ENCODE results near the gene KCND3.
"Not testable (repeated sequence)": the region's sequence is repeated elsewhere in the genome, so short reads cannot be mapped to it uniquely, and the experiment has no call there.

KCND3 gene

GRCh38 chr1:111802110-111802509 is 187.4 kb downstream of the KCND3 start:
- no peak overlapping the region for H3K27ac ChIP-seq (ENCODE audit: insufficient read depth in 1 of 2, low read depth in 1 of 2, low read length in 2 of 2, poor library complexity in 1 of 2, severe bottlenecking in 2 of 2)
- ChIA-PET POLR2A (interaction anchor here (0.6 kb wide), 1 partner anchor 1228 kb away, joined by 3 read pairs; no protein-coding TSS in a partner anchor), CTCF (interaction anchor here (1.4 kb wide), 1 partner anchor 33 kb away, joined by 3 read pairs; no protein-coding TSS in a partner anchor)
- DNase-seq: no peak
- H3K4me3 ChIP-seq (ENCODE audit: control insufficient read depth in 1 of 7, extremely low read depth in 1 of 7, insufficient read depth in 4 of 7, low read depth in 2 of 7, low read length in 6 of 7): no peak overlapping the region
- WGBS (ENCODE audit: insufficient coverage): 90% methylated on average over 5 of the region's 6 CpGs
- peaks cover 0 to 3% (median 0%) of the 10 kb centered on the region in 5 experiments for H3K9me3 ChIP-seq (ENCODE audit: control extremely low read depth in 1 of 5, control insufficient read depth in 4 of 5, insufficient read depth in 2 of 5, low read depth in 1 of 5, low read length in 4 of 5)
- H3K27me3 ChIP-seq (replicated peaks in 2 of 5; ENCODE audit: control insufficient read depth in 4 of 5, insufficient read depth in 5 of 5, low read length in 4 of 5): peaks cover 0 to 3% (median 0%) of the 10 kb centered on the region in 5 experiments
- H3K36me3 ChIP-seq (ENCODE audit: control insufficient read depth in 4 of 4, insufficient read depth in 4 of 4, low read length in 3 of 4): no peaks in the 10 kb centered on the region
- no peaks in the 10 kb centered on the region for H3K4me1 ChIP-seq (ENCODE audit: control extremely low read depth in 1 of 4, control insufficient read depth in 4 of 4, insufficient read depth in 4 of 4, low read length in 3 of 4)

- WGBS (ENCODE audit: insufficient coverage): 86% methylated on average over 11 of the region's 13 CpGs
- peaks cover 0 to 3% (median 0%) of the 10 kb centered on the region in 5 experiments for H3K27me3 ChIP-seq (replicated peaks in 2 of 5; ENCODE audit: control insufficient read depth in 4 of 5, insufficient read depth in 5 of 5, low read length in 4 of 5)
- no peak for DNase-seq
- POLR2A ChIA-PET: no interaction called here
- CTCF ChIA-PET: no interaction called here
- no peak overlapping the region for H3K27ac ChIP-seq (ENCODE audit: insufficient read depth in 1 of 2, low read depth in 1 of 2, low read length in 2 of 2, poor library complexity in 1 of 2, severe bottlenecking in 2 of 2)
- no peak overlapping the region for H3K4me3 ChIP-seq (ENCODE audit: control insufficient read depth in 1 of 7, extremely low read depth in 1 of 7, insufficient read depth in 4 of 7, low read depth in 2 of 7, low read length in 6 of 7)
- peaks cover 0 to 3% (median 0%) of the 10 kb centered on the region in 5 experiments for H3K9me3 ChIP-seq (ENCODE audit: control extremely low read depth in 1 of 5, control insufficient read depth in 4 of 5, insufficient read depth in 2 of 5, low read depth in 1 of 5, low read length in 4 of 5)
- H3K36me3 ChIP-seq (ENCODE audit: control insufficient read depth in 4 of 4, insufficient read depth in 4 of 4, low read length in 3 of 4): no peaks in the 10 kb centered on the region
- no peaks in the 10 kb centered on the region for H3K4me1 ChIP-seq (ENCODE audit: control extremely low read depth in 1 of 4, control insufficient read depth in 4 of 4, insufficient read depth in 4 of 4, low read length in 3 of 4)
Measured at GRCh38 chr1:111801071-111801850, 188.2 kb downstream of the KCND3 start.

GRCh38 chr1:111799722-111800121 is 189.7 kb downstream of the KCND3 start:
- DNase-seq; H3K27ac ChIP-seq (ENCODE audit: insufficient read depth in 1 of 2, low read depth in 1 of 2, low read length in 2 of 2, poor library complexity in 1 of 2, severe bottlenecking in 2 of 2); H3K36me3 ChIP-seq (ENCODE audit: control insufficient read depth in 4 of 4, insufficient read depth in 4 of 4, low read length in 3 of 4); POLR2A ChIA-PET; H3K4me1 ChIP-seq (ENCODE audit: control extremely low read depth in 1 of 4, control insufficient read depth in 4 of 4, insufficient read depth in 4 of 4, low read length in 3 of 4); H3K9me3 ChIP-seq (ENCODE audit: control extremely low read depth in 1 of 5, control insufficient read depth in 4 of 5, insufficient read depth in 2 of 5, low read depth in 1 of 5, low read length in 4 of 5); H3K27me3 ChIP-seq (replicated peaks in 2 of 5; ENCODE audit: control insufficient read depth in 4 of 5, insufficient read depth in 5 of 5, low read length in 4 of 5); H3K4me3 ChIP-seq (ENCODE audit: control insufficient read depth in 1 of 7, extremely low read depth in 1 of 7, insufficient read depth in 4 of 7, low read depth in 2 of 7, low read length in 6 of 7); CTCF ChIA-PET: not testable (repeated sequence)
- WGBS (ENCODE audit: insufficient coverage): 100% methylated on average over 2 of the region's 14 CpGs

GRCh38 chr1:111798580-111798979 is 190.9 kb downstream of the KCND3 start:
- H3K4me3 ChIP-seq (ENCODE audit: control insufficient read depth in 1 of 7, extremely low read depth in 1 of 7, insufficient read depth in 4 of 7, low read depth in 2 of 7, low read length in 6 of 7): no peak overlapping the region
- DNase-seq: no peak
- H3K27me3 ChIP-seq (replicated peaks in 2 of 5; ENCODE audit: control insufficient read depth in 4 of 5, insufficient read depth in 5 of 5, low read length in 4 of 5): peaks cover 0 to 4% (median under 1%) of the 10 kb centered on the region in 5 experiments
- no peaks in the 10 kb centered on the region for H3K4me1 ChIP-seq (ENCODE audit: control extremely low read depth in 1 of 4, control insufficient read depth in 4 of 4, insufficient read depth in 4 of 4, low read length in 3 of 4)
- H3K9me3 ChIP-seq (ENCODE audit: control extremely low read depth in 1 of 5, control insufficient read depth in 4 of 5, insufficient read depth in 2 of 5, low read depth in 1 of 5, low read length in 4 of 5): peaks cover 0 to 3% (median 0%) of the 10 kb centered on the region in 5 experiments
- CTCF ChIA-PET: no interaction called here
- no peak overlapping the region for H3K27ac ChIP-seq (ENCODE audit: insufficient read depth in 1 of 2, low read depth in 1 of 2, low read length in 2 of 2, poor library complexity in 1 of 2, severe bottlenecking in 2 of 2)
- WGBS (ENCODE audit: insufficient coverage): 100% methylated on average over 2 of the region's 2 CpGs
- POLR2A ChIA-PET: no interaction called here
- no peaks in the 10 kb centered on the region for H3K36me3 ChIP-seq (ENCODE audit: control insufficient read depth in 4 of 4, insufficient read depth in 4 of 4, low read length in 3 of 4)

- ChIA-PET CTCF (no interaction called here), POLR2A (no interaction called here)
- H3K27me3 ChIP-seq (replicated peaks in 2 of 5; ENCODE audit: control insufficient read depth in 4 of 5, insufficient read depth in 5 of 5, low read length in 4 of 5): peaks cover 2 to 13% (median 6%) of the 10 kb centered on the region in 5 experiments
- no peak overlapping the region for H3K4me3 ChIP-seq (ENCODE audit: control insufficient read depth in 1 of 7, extremely low read depth in 1 of 7, insufficient read depth in 4 of 7, low read depth in 2 of 7, low read length in 6 of 7)
- no peak for DNase-seq
- no peaks in the 10 kb centered on the region for H3K4me1 ChIP-seq (ENCODE audit: control extremely low read depth in 1 of 4, control insufficient read depth in 4 of 4, insufficient read depth in 4 of 4, low read length in 3 of 4)
- no peaks in the 10 kb centered on the region for H3K36me3 ChIP-seq (ENCODE audit: control insufficient read depth in 4 of 4, insufficient read depth in 4 of 4, low read length in 3 of 4)
- WGBS (ENCODE audit: insufficient coverage): 91% methylated on average over 4 of the region's 6 CpGs
- H3K27ac ChIP-seq (ENCODE audit: insufficient read depth in 1 of 2, low read depth in 1 of 2, low read length in 2 of 2, poor library complexity in 1 of 2, severe bottlenecking in 2 of 2): no peak overlapping the region
- H3K9me3 ChIP-seq (ENCODE audit: control extremely low read depth in 1 of 5, control insufficient read depth in 4 of 5, insufficient read depth in 2 of 5, low read depth in 1 of 5, low read length in 4 of 5): peaks cover 0 to 3% (median 0%) of the 10 kb centered on the region in 5 experiments
Measured at GRCh38 chr1:111795401-111795800, 194.1 kb downstream of the KCND3 start.

- no peak for DNase-seq
- Histone ChIP-seq H3K4me1 (ENCODE audit: control extremely low read depth in 1 of 4, control insufficient read depth in 4 of 4, insufficient read depth in 4 of 4, low read length in 3 of 4) (no peaks in the 10 kb centered on the region), H3K4me3 (ENCODE audit: control insufficient read depth in 1 of 7, extremely low read depth in 1 of 7, insufficient read depth in 4 of 7, low read depth in 2 of 7, low read length in 6 of 7) (no peak overlapping the region), H3K36me3 (ENCODE audit: control insufficient read depth in 4 of 4, insufficient read depth in 4 of 4, low read length in 3 of 4) (no peaks in the 10 kb centered on the region), H3K27me3 (replicated peaks in 2 of 5; ENCODE audit: control insufficient read depth in 4 of 5, insufficient read depth in 5 of 5, low read length in 4 of 5) (peaks cover 2 to 13% (median 6%) of the 10 kb centered on the region in 5 experiments), H3K27ac (ENCODE audit: insufficient read depth in 1 of 2, low read depth in 1 of 2, low read length in 2 of 2, poor library complexity in 1 of 2, severe bottlenecking in 2 of 2) (no peak overlapping the region), H3K9me3 (ENCODE audit: control extremely low read depth in 1 of 5, control insufficient read depth in 4 of 5, insufficient read depth in 2 of 5, low read depth in 1 of 5, low read length in 4 of 5) (peaks cover 0 to 3% (median 0%) of the 10 kb centered on the region in 5 experiments)
- POLR2A ChIA-PET: no interaction called here
- WGBS (ENCODE audit: insufficient coverage): 43% methylated on average over 1 of the region's 2 CpGs
- CTCF ChIA-PET: no interaction called here
Measured at GRCh38 chr1:111793923-111794322, 195.5 kb downstream of the KCND3 start.

- CTCF ChIA-PET: interaction anchor here (1.5 to 1.6 kb wide), 2 partner anchors 15 to 545 kb away, joined by 3 to 5 read pairs; no protein-coding TSS in a partner anchor
- POLR2A ChIA-PET: no interaction called here
- Histone ChIP-seq H3K27ac (ENCODE audit: insufficient read depth in 1 of 2, low read depth in 1 of 2, low read length in 2 of 2, poor library complexity in 1 of 2, severe bottlenecking in 2 of 2) (no peak overlapping the region), H3K4me3 (ENCODE audit: control insufficient read depth in 1 of 7, extremely low read depth in 1 of 7, insufficient read depth in 4 of 7, low read depth in 2 of 7, low read length in 6 of 7) (no peak overlapping the region), H3K9me3 (ENCODE audit: control extremely low read depth in 1 of 5, control insufficient read depth in 4 of 5, insufficient read depth in 2 of 5, low read depth in 1 of 5, low read length in 4 of 5) (no peaks in the 10 kb centered on the region), H3K27me3 (replicated peaks in 2 of 5; ENCODE audit: control insufficient read depth in 4 of 5, insufficient read depth in 5 of 5, low read length in 4 of 5) (peaks cover 2 to 13% (median 6%) of the 10 kb centered on the region in 5 experiments), H3K36me3 (ENCODE audit: control insufficient read depth in 4 of 4, insufficient read depth in 4 of 4, low read length in 3 of 4) (no peaks in the 10 kb centered on the region), H3K4me1 (ENCODE audit: control extremely low read depth in 1 of 4, control insufficient read depth in 4 of 4, insufficient read depth in 4 of 4, low read length in 3 of 4) (no peaks in the 10 kb centered on the region)
- 45% methylated on average over 5 of the region's 5 CpGs for WGBS (ENCODE audit: insufficient coverage)
- DNase-seq: no peak
Measured at GRCh38 chr1:111792249-111792648, 197.2 kb downstream of the KCND3 start.

Measured in common myeloid progenitor, CD34-positive (primary cell).